GM19043 (cell line): ENCODE results near the gene ADORA2A.

ENCODE experiments used
- ATAC-seq: cut with Tn5 transposase; IDR thresholded peaks from one replicate; pipeline ENCODE4 v1.9.1; 2021; ENCODE audit warnings: low read depth; ENCODE audit not compliant: unreplicated experiment

ADORA2A gene

GRCh38 chr22:24402460-24403192 is 24.8 kb upstream of the ADORA2A start:
- ATAC-seq: no peak

GRCh38 chr22:24403346-24403745 is 24.1 kb upstream of the ADORA2A start:
- ATAC-seq: no peak

- ATAC-seq: no peak
Measured at GRCh38 chr22:24404561-24405275, 22.7 kb upstream of the ADORA2A start.

GRCh38 chr22:24405631-24406321 is 21.6 kb upstream of the ADORA2A start:
- no peak for ATAC-seq

GRCh38 chr22:24406322-24407277 is 20.8 kb upstream of the ADORA2A start:
- no peak for ATAC-seq

GRCh38 chr22:24407278-24407665 is 20.1 kb upstream of the ADORA2A start:
- ATAC-seq: no peak

- no peak for ATAC-seq
Measured at GRCh38 chr22:24407884-24408283, 19.5 kb upstream of the ADORA2A start.

GRCh38 chr22:24408630-24409029 is 18.8 kb upstream of the ADORA2A start:
- no peak for ATAC-seq

- no peak for ATAC-seq
Measured at GRCh38 chr22:24409707-24410106, 17.7 kb upstream of the ADORA2A start.

GRCh38 chr22:24410110-24410856 is 17.1 kb upstream of the ADORA2A start:
- no peak for ATAC-seq

- ATAC-seq: no peak
Measured at GRCh38 chr22:24411256-24412004, 16.0 kb upstream of the ADORA2A start.

- no peak for ATAC-seq
Measured at GRCh38 chr22:24412274-24412673, 15.1 kb upstream of the ADORA2A start.

- no peak for ATAC-seq
Measured at GRCh38 chr22:24413271-24413670, 14.1 kb upstream of the ADORA2A start.

- ATAC-seq: no peak
Measured at GRCh38 chr22:24413736-24414385, 13.5 kb upstream of the ADORA2A start.

- no peak for ATAC-seq
Measured at GRCh38 chr22:24414523-24414922, 12.9 kb upstream of the ADORA2A start.

- no peak for ATAC-seq
Measured at GRCh38 chr22:24414984-24415945, 12.1 kb upstream of the ADORA2A start.

- ATAC-seq: no peak
Measured at GRCh38 chr22:24416095-24416494, 11.3 kb upstream of the ADORA2A start.
